ENCODE results near the gene SIAE. TPM values are rescaled to one million over a fixed set of nuclear protein-coding genes. Genes with fewer than 3 reads are reported as not detected.

The SIAE gene
- total and polyA plus RNA-seq, 3 donors from 2014 or later, result 14.5 to 16.1 (median 15.3) TPM

- Histone ChIP-seq H3K27me3 (no peaks in the 10 kb centered on the region), H3K36me3 (ENCODE audit: low read depth, missing control alignments) (no peaks in the 10 kb centered on the region), H3K4me3 (no peak overlapping the region), H3K27ac (no peak overlapping the region), H3K4me1 (no peaks in the 10 kb centered on the region), H3K9me3 (no peaks in the 10 kb centered on the region)
- 50 to 56% methylated on average over 3 of the region's 3 CpGs for WGBS, 2 donors
- TF ChIP-seq POLR2A (IDR thresholded peaks at IDR 0.05) (no peak), CTCF (IDR thresholded peaks at IDR 0.05) (no peak)
- DNase-seq, result no peak
- intact Hi-C loops (cut with DNase I; ENCODE audit: low total_unique reads), result no loop called here
Observed at GRCh38 chr11:124643605-124644425, 29.7 kb downstream of the SIAE start.

DNA sequence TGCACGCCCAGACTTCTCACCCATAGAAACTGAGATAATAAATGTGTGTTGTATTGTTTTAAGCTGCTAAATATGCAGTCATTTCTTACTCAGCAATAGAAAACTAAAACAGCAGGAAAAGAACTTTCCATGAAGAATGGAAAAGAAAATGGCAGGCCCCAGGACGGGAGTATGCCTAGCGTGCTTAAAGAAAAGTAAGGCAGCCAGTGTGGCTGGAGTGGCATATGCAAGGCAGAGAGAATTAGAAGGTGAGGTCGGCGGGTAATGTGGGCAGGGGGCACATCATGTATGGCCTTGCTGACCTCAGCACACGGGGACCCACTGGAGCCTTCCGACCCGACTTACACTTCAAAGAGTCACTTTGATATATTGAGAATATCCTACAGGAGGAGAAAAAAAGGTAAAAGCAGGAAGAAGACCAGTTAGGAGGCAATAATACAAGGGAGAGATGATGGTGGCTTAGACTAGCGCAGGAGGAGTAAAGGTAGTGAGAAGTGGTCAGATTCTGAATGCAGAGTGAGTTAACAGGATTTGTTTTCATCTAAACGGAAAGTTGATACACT is 30.4 kb downstream of the SIAE start:
- 80 to 90% methylated on average over 10 of the region's 10 CpGs for WGBS, 2 donors
- no peak overlapping the region for H3K4me3 ChIP-seq
- H3K36me3 ChIP-seq (ENCODE audit: low read depth, missing control alignments), result no peaks in the 10 kb centered on the region
- no peaks in the 10 kb centered on the region for H3K9me3 ChIP-seq
- no peak for DNase-seq
- TF ChIP-seq CTCF (IDR thresholded peaks at IDR 0.05), result no peak
- TF ChIP-seq POLR2A (IDR thresholded peaks at IDR 0.05), result no peak
- H3K4me1 ChIP-seq, result no peaks in the 10 kb centered on the region
- intact Hi-C loops (cut with DNase I; ENCODE audit: low total_unique reads), result no loop called here
- no peak overlapping the region for H3K27ac ChIP-seq
- no peaks in the 10 kb centered on the region for H3K27me3 ChIP-seq

GRCh38 chr11:124642628-124643027 is 30.9 kb downstream of the SIAE start:
- H3K4me3 ChIP-seq, result no peak overlapping the region
- 85 to 89% methylated on average over 2 to 3 of the region's 3 CpGs for WGBS, 2 donors
- H3K36me3 ChIP-seq (ENCODE audit: low read depth, missing control alignments), result no peaks in the 10 kb centered on the region
- H3K4me1 ChIP-seq, result no peaks in the 10 kb centered on the region
- DNase-seq, result no peak
- H3K9me3 ChIP-seq, result no peaks in the 10 kb centered on the region
- TF ChIP-seq POLR2A (IDR thresholded peaks at IDR 0.05) (no peak), CTCF (IDR thresholded peaks at IDR 0.05) (no peak)
- H3K27me3 ChIP-seq, result no peaks in the 10 kb centered on the region
- intact Hi-C loops (cut with DNase I; ENCODE audit: low total_unique reads), result no loop called here
- no peak overlapping the region for H3K27ac ChIP-seq

DNA sequence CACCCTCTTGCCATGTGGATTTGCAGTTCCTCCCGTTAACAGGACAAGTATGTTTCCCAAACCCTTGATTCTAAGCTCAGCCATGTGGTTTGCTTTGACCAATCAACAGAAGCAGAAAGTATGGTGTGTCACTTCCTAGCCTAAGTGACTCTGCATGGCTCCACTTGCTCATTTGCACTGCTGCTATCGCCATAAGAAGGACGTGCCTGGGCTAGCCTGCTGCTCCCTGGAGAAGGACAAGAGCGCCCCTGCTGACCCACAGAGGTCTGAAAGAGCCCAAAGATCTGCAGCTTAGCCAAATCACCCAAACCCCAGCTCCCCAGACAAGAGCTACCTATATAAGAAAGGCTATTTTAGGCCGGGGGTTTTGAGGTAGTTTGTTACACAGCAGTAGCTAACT is 32.9 kb downstream of the SIAE start:
- 77 to 94% methylated on average over 3 to 5 of the region's 5 CpGs for WGBS, 2 donors
- no peak for TF ChIP-seq CTCF (IDR thresholded peaks at IDR 0.05)
- no peak for TF ChIP-seq POLR2A (IDR thresholded peaks at IDR 0.05)
- Histone ChIP-seq H3K4me3 (no peak overlapping the region), H3K27me3 (no peaks in the 10 kb centered on the region), H3K27ac (no peak overlapping the region), H3K36me3 (ENCODE audit: low read depth, missing control alignments) (no peaks in the 10 kb centered on the region), H3K4me1 (no peaks in the 10 kb centered on the region), H3K9me3 (no peaks in the 10 kb centered on the region)
- no peak for DNase-seq
- intact Hi-C loops (cut with DNase I; ENCODE audit: low total_unique reads), result no loop called here

All from testis (tissue), 3 donors.